Measurements from ENCODE around the gene NCOA1.
"Not testable (repeated sequence)": the region's sequence is repeated elsewhere in the genome, so short reads cannot be mapped to it uniquely, and the experiment has no call there.

GRCh38 chr2:24678066-24678465, 187.0 kb downstream of the NCOA1 start:
- not testable (repeated sequence) for TF ChIP-seq CTCF (IDR thresholded peaks at IDR 0.05; ENCODE audit: poor library complexity); EZH2 (IDR thresholded peaks at IDR 0.05; ENCODE audit: borderline replicate concordance); EZH2phosphoT487 (IDR thresholded peaks at IDR 0.05; ENCODE audit: low read depth, severe bottlenecking, unreplicated experiment)
